Skeletal muscle cell (primary cell): ENCODE results near the gene RETREG1.
"Not testable (repeated sequence)": the region's sequence is repeated elsewhere in the genome, so short reads cannot be mapped to it uniquely, and the experiment has no call there.

Source experiments
- DNase-seq: peaks from one replicate; pipeline ENCODE4 v3.0.0-alpha.2; 2010; ENCODE audit warnings: low read depth
- H3K4me3 ChIP-seq: 2 replicates; pipeline ENCODE4 v1.5.1; 2011; ENCODE audit warnings: low read depth, mild to moderate bottlenecking, control low read depth, low read length, moderate library complexity

The RETREG1 gene

GRCh38 chr5:16471387-16471786, 145.4 kb downstream of the RETREG1 start:
- no peak for DNase-seq
- no peak overlapping the region for H3K4me3 ChIP-seq

GRCh38 chr5:16467363-16468219, 149.2 kb downstream of the RETREG1 start:
- H3K4me3 ChIP-seq, result peak overlapping the region; percentile 84
- no peak for DNase-seq

DNA sequence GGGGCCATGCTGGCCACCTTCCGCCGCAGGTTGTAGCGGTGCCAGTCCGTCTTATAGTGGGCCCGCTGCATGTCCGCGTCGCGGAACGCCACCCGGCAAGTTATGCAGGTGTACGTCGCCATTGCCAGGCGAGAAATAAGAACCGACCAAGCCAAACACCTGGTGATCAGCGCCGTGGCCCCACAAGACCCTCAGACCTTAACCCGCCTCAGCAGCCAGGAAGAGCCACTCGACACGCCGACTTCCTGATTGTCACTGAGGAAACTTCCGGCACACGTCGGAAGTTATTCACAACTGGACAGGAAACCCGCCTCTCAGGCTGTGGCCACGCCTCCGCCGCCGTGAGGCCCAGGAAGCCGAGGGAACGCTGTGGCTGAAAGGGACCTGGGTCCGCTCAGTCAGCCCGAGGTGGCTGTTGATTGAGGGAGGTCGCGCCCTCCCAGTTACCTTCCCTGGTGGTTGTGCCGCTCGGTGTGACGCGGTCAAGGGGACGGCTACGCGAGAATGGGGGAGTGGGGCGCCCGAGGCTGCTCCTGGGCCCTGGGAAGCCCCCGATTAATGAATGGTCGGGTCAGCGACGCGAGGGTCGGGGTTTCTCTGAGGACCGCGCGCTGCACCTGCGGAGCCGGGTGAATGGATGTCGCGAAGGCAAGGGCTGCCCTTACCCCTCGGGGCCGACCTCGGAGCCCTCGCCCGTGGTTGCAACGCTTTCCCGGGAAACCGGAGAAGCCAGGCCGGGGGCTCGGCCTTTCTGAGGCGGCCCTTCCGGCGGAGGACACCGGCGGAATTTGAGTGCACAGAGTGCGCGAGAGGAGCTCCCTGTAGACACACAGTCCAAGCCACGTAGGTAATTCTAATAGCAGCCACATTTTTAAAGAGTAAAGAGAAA, 151.0 kb downstream of the RETREG1 start, which contains the start of gene ZNF622:
ZNF622 (minus strand) TSS at position 257 of the 889 bp plus-strand sequence; CDS start at position 122, 135 bp downstream.
- peak within 1 kb of the TSS; percentile 84 for H3K4me3 ChIP-seq
- DNase-seq, result peak; percentile 59

- no peak for DNase-seq
- peak overlapping the region; percentile 84 for H3K4me3 ChIP-seq
Observed at GRCh38 chr5:16464664-16465543, 151.9 kb downstream of the RETREG1 start.

DNA sequence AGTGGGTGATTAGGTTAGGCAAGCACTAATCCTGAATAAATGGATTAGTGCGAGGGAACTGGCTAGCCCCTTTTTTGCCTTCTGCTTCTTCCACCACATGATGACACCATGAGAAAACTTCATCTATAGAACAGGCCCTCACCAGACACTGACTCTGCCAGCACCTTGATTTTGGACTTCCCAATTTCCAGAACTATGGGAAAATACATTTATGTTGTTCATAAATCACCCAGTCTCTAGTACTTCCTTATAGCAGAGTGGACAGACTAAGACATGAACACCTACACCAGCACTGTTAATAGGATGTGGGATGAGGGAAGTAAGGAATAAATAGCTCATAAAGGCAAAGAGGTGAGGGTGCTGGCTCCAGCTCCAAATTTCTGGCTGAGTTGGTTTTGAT, 152.6 kb downstream of the RETREG1 start:
- DNase-seq, result no peak
- H3K4me3 ChIP-seq, result peak overlapping the region; percentile 84

GRCh38 chr5:16461782-16462181, 155.0 kb downstream of the RETREG1 start:
- no peak overlapping the region for H3K4me3 ChIP-seq
- peak; percentile 89 for DNase-seq

GRCh38 chr5:16461026-16461425, 155.8 kb downstream of the RETREG1 start:
- DNase-seq, result no peak
- H3K4me3 ChIP-seq, result no peak overlapping the region

- H3K4me3 ChIP-seq, result no peak overlapping the region
- DNase-seq, result no peak
Observed at GRCh38 chr5:16459451-16459850, 157.3 kb downstream of the RETREG1 start.

GRCh38 chr5:16457853-16458252, 158.9 kb downstream of the RETREG1 start:
- no peak for DNase-seq
- H3K4me3 ChIP-seq, result no peak overlapping the region

GRCh38 chr5:16457451-16457850, 159.3 kb downstream of the RETREG1 start:
- H3K4me3 ChIP-seq, result no peak overlapping the region
- DNase-seq, result no peak

DNA sequence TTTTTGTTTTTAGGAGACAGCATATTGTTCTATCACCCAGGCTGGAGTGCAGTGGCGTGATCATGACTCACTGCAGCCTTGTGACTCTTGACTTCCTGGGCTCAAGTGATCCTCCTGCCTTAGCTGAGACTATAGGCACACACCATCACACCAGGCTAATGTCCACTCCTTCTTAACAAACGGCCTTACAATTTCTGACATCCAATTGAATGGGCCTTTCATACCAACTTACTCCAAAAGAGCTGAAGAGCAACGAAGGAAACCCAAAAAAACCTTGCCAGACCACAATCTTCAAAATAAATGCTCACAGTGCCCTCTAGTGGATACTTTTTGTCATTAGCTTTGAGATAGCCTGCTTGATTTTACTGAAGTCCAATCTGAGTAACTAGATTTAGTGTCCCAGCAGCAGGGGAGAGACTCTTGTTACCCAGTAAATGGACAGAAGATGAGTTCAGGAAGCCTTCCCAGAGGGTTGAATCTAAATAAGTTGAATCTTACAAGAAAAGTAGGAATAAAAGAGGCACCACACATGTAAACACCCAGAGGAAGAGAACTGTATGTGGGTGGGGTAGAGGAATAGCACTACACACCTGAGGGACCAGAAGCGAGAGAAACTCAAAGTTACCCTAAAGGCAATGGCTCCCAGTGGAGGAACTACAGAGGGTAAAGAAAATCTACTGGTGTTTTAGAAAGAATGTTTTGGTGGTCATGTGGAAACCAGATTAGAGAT, 160.5 kb downstream of the RETREG1 start:
- no peak overlapping the region for H3K4me3 ChIP-seq
- no peak for DNase-seq

- no peak overlapping the region for H3K4me3 ChIP-seq
- DNase-seq, result no peak
Observed at GRCh38 chr5:16455668-16456067, 161.1 kb downstream of the RETREG1 start.

- DNase-seq, result no peak
- no peak overlapping the region for H3K4me3 ChIP-seq
Observed at GRCh38 chr5:16454686-16455085, 162.1 kb downstream of the RETREG1 start.

DNA sequence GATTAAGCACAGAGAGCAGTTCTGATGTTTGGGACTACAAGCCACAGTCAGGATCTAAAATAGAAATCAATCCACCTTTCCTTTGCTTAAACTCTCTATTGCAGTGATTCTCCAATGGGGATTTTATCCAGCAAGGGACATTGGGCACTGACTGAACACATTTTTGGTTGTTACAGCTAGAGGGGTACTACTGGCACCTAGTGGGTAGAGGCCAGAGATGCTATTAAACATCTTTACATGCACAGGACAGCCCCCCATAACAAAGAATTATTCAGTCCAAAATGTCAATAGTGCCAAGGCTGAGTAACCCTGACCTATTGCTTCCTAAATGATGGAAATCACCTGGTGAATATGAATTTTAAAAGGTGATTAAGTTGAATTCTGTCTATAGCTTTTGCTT, 163.2 kb downstream of the RETREG1 start:
- no peak overlapping the region for H3K4me3 ChIP-seq
- DNase-seq, result no peak

DNA sequence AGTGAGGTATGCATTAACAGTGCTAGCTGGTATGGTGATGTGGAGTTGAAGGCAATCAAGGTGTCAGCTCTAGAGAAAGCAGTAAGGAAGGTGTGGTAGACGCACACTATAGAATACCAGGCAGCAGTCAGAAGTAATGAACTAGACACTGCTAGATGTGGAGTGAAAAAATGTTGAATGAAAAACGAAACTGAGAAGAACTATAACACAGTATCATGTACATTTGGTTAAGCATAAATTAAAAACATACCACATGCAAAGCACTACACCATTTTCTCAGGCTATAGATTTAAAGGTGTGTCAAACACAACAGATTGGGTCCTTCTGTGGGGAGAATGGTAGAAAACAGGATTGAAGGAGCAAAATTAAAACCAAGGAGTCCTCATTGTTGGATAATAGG, 166.6 kb downstream of the RETREG1 start:
- DNase-seq, result no peak
- H3K4me3 ChIP-seq, result no peak overlapping the region

- DNase-seq, result no peak
- no peak overlapping the region for H3K4me3 ChIP-seq
Observed at GRCh38 chr5:16446993-16447392, 169.8 kb downstream of the RETREG1 start.

GRCh38 chr5:16437977-16438376, 178.8 kb downstream of the RETREG1 start:
- DNase-seq, result no peak

GRCh38 chr5:16436065-16436682, 180.6 kb downstream of the RETREG1 start:
- not testable (repeated sequence) for H3K4me3 ChIP-seq, DNase-seq

More at GRCh38 chr5:16437977-16438376, 178.8 kb downstream of the RETREG1 start:
- no peak overlapping the region for H3K4me3 ChIP-seq
